NB4 (cell line): Measurements from ENCODE around the gene EIF3F.

Source experiments
- CTCF ChIP-seq: IDR thresholded peaks from one replicate; pipeline ENCODE4 v1.5.1; 2012; ENCODE audit warnings: low read depth, low read length
- MAX ChIP-seq: IDR thresholded peaks from 2 replicates; pipeline ENCODE4 v1.6.1; 2011; ENCODE audit warnings: low read depth, low read length
- MYC ChIP-seq: IDR thresholded peaks from 2 replicates; pipeline ENCODE4 v1.6.1; 2011; ENCODE audit warnings: low read depth, low read length
- POLR2A ChIP-seq: IDR thresholded peaks from 2 replicates; pipeline ENCODE4 v1.6.1; 2011; ENCODE audit warnings: mild to moderate bottlenecking; ENCODE audit not compliant: insufficient read length; ENCODE audit errors: extremely low read depth

- TF ChIP-seq POLR2A (no peak), MYC (no peak), CTCF (no peak), MAX (no peak)
Measured at GRCh38 chr11:7967826-7968225, 19.3 kb upstream of the EIF3F start.
